Adrenal gland (tissue), 19 donors: ENCODE data around the gene CD207. TPM values are rescaled to one million over a fixed set of nuclear protein-coding genes. Genes with fewer than 3 reads are reported as not detected.
"Not testable (repeated sequence)": the region's sequence is repeated elsewhere in the genome, so short reads cannot be mapped to it uniquely, and the experiment has no call there.

ENCODE experiments used
- DNase-seq, 7 donors: peaks; one replicate each; pipeline ENCODE4 v3.0.0-alpha.2; 2019 to 2020
- H3K27ac ChIP-seq, 5 donors: fragments of 200-600 bp; sonication (generic) in 4 of 5; 1 replicate in 3 of 5; 2 replicates in 2 of 5; pipeline versions ENCODE4 v1.5.1 to v1.8.0; 2016 to 2020; ENCODE audit warnings: mild to moderate bottlenecking in 1 of 5
- H3K27me3 ChIP-seq: fragments of 200-600 bp; 2 replicates; pipeline ENCODE4 v1.8.0; 2021
- H3K36me3 ChIP-seq, 2 donors: fragments of 200-600 bp; replicated peaks in 1 of 2; 1 replicate in 1 of 2; 2 replicates in 1 of 2; pipeline versions ENCODE4 v1.5.1 to v1.8.0; 2018 to 2022
- H3K4me1 ChIP-seq, 2 donors: fragments of 200-600 bp; replicated peaks in 1 of 2; 1 replicate in 1 of 2; 2 replicates in 1 of 2; pipeline versions ENCODE4 v1.5.1 to v1.8.0; 2018 to 2021
- H3K4me3 ChIP-seq, 4 donors: fragments of 200-600 bp; sonication (generic) in 3 of 4; one replicate each; pipeline ENCODE4 v1.5.1; 2016 to 2018
- H3K9me3 ChIP-seq, 3 donors: fragments of 200-600 bp; sonication (generic) in 1 of 3; replicated peaks in 1 of 3; 1 replicate in 2 of 3; 2 replicates in 1 of 3; pipeline versions ENCODE4 v1.5.1 to v1.8.0; 2016 to 2021
- POLR2A ChIP-seq, 2 donors: fragments of 450-650 bp; IDR thresholded peaks; one replicate each; pipeline ENCODE4 v1.6.1; 2017; ENCODE audit warnings: antibody characterized with exemption in 2 of 2, mild to moderate bottlenecking in 2 of 2, moderate library complexity in 1 of 2
- WGBS, 4 donors: extraction: QIAGEN DNeasy Blood & Tissue Kit in 2 of 4; methylation state at CpG; one replicate each; pipeline versions ENCODE4 v1.1.5 to v1.1.7; 2013 to 2017; 5-methylcytosine and 5-hydroxymethylcytosine counted together
- intact Hi-C, 2 donors: fragments of 100-400 bp; cut with DNase I; formaldehyde crosslinking; loops; one replicate each; pipeline versions ENCODE4 v1.14.1 to v1.15.0; 2022 to 2023
- long read RNA-seq, 10 donors: library from polyadenylated mRNA in 3 of 10; unstranded in 2 of 10; stranded (forward) in 1 of 10; transcript quantifications; one replicate each; pipeline ENCODE4 v2.0.0 and lab custom pipeline, GENCODE V29; 2021 to 2026
- polyA plus RNA-seq, 3 donors: library from polyadenylated mRNA; stranded (reverse); fragments of 200-250 nt in 2 of 3; fragments of 350-450 nt in 1 of 3; fragmentation: Illumina TruSeq in 1 of 3; extraction: RNeasy Lipid Tissue Mini Kit (QIAGEN cat#74804) in 1 of 3; gene quantifications; one replicate each; pipeline ENCODE4 v1.2.3, GENCODE V29; 2013 to 2014
- total RNA-seq, 9 donors: library from RNA; depleted of rRNA in 4 of 9; stranded (reverse); fragments of >200 nt in 4 of 9; fragments of 120-200 nt in 1 of 9; fragmentation: NEBNext Ultra II Directional in 1 of 9; extraction: Animal tissue kit (Norgen Biotek cat#: 25700) in 1 of 9; gene quantifications; one replicate each; pipeline versions ENCODE4 v1.1.0 to v1.2.4, GENCODE V29; 2013 to 2023
- TF ChIP-seq, protein P1 (sequence below), 6 experiments: fragments of 450-650 bp in 4 of 6; fragments of 200-600 bp in 2 of 6; sonication (generic) in 1 of 6; IDR thresholded peaks; 1 replicate in 5 of 6; 2 replicates in 1 of 6; pipeline versions ENCODE4 v1.5.1 to v1.8.0; 2016 to 2021; ENCODE audit warnings: antibody characterized with exemption in 6 of 6, mild to moderate bottlenecking in 2 of 6, moderate library complexity in 1 of 6
- donor health status: healthy with polysubstance abuse.
- donor health status: Bipolar disorder and iron deficiency.
- donor health status: DM: yes; HTN: yes; CAD: no.
- donor health status: DM: no; HTN: no; CAD: no.
- donor health status: DM: no; HTN: no; CAD: no.
- donor health status: DM: yes; HTN: yes; CAD: no.

CD207 gene
- total RNA-seq (not detected), polyA plus RNA-seq (under 1 TPM in 2 of 3 donors, not detected in 1; 0.07 to 0.10 TPM)
- long read RNA-seq, donor 1: 0 reads
- long read RNA-seq, donor 2: 0 reads
- long read RNA-seq, donor 3: 0 reads
- long read RNA-seq, donor 4: 0 reads
- long read RNA-seq, donor 5: 0 reads
- long read RNA-seq, donor 6: 0 reads
- long read RNA-seq, donor 7: 0 reads
- long read RNA-seq, donor 8: 0 reads
- long read RNA-seq, donor 9: 0 reads
- long read RNA-seq, donor 10: 0 reads

DNA sequence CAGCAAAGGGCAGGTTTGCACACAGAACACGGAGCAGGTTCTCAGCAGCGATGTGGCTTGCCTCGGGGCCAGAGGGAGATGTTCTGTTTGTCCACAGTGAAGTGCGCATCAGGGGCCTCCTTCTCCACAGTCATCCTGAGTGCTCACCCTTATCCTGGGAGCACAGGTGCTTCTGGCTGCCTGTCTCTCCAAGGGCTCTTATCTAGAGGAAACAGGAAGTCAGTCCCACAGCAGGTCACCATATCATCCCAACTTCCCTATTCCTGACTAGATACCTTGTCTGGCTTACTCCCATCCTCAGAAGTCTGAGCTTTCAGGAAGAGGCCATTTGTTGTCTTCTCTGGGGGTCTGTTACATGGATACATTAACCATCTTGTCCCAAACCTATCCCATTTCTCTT is at the start of gene CD207:
TSS of gene CD207 (minus strand) at position 174 of the 400 bp plus-strand sequence. CDS start at position 134, 40 bp downstream.
- Histone ChIP-seq H3K9me3 (no peaks in the 10 kb centered on the region), H3K27me3 (no peaks in the 10 kb centered on the region), H3K27ac (no peak within 1 kb of the TSS), H3K4me3 (no peak within 1 kb of the TSS), H3K4me1 (no peaks in the 10 kb centered on the region), H3K36me3 (no peaks in the 10 kb centered on the region)
- TF ChIP-seq, protein P1, sequence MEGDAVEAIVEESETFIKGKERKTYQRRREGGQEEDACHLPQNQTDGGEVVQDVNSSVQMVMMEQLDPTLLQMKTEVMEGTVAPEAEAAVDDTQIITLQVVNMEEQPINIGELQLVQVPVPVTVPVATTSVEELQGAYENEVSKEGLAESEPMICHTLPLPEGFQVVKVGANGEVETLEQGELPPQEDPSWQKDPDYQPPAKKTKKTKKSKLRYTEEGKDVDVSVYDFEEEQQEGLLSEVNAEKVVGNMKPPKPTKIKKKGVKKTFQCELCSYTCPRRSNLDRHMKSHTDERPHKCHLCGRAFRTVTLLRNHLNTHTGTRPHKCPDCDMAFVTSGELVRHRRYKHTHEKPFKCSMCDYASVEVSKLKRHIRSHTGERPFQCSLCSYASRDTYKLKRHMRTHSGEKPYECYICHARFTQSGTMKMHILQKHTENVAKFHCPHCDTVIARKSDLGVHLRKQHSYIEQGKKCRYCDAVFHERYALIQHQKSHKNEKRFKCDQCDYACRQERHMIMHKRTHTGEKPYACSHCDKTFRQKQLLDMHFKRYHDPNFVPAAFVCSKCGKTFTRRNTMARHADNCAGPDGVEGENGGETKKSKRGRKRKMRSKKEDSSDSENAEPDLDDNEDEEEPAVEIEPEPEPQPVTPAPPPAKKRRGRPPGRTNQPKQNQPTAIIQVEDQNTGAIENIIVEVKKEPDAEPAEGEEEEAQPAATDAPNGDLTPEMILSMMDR (IDR thresholded peaks at IDR 0.05): no peak
- no peak for TF ChIP-seq POLR2A (IDR thresholded peaks at IDR 0.05)
- no peak for DNase-seq
- WGBS, 4 donors: 82 to 90% (median 88%) methylated on average over 4 of the region's 4 CpGs
- intact Hi-C loops: no loop called here

DNA sequence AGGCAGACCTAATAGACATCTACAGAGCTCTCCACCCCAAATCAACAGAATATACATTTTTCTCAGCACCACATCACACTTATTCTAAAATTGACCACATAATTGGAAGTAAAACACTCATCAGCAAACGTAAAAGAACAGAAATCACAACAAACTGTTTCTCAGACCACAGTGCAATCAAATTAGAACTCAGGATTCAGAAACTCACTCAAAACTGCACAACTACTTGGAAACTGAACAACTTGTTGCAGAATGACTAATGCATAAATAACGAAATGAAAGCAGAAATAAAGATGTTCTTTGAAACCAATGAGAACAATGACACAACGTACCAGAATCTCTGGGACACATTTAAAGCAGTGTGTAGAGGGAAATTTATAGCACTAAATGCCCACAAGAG is 42.9 kb upstream of the CD207 start:
- DNase-seq, intact Hi-C loops, H3K27ac ChIP-seq, H3K4me1 ChIP-seq, H3K4me3 ChIP-seq, H3K36me3 ChIP-seq, H3K9me3 ChIP-seq: not testable (repeated sequence)
- H3K27me3 ChIP-seq: peaks cover 26% of the 10 kb centered on the region
- WGBS, 4 donors: 48 to 61% (median 50%) methylated on average over 3 of the region's 3 CpGs

DNA sequence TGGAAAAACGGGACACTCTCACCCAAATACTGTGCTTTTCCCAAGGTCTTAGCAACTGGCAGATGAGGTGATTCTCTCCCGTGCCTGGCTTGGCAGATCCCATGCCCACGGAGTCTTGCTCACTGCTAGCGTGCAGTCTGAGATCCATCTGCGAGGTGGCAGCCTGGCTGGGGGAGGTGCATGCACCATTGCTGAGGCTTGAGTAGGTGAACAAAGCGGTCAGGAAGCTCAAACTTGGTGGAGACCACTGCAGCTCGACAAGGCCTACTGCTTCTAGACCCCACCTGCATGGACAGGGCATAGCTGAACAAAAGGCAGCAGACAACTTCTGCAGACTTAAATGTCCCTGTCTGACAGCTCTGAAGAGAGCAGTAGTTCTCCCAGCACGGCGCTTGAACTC is 40.5 kb upstream of the CD207 start:
- H3K36me3 ChIP-seq, DNase-seq, H3K4me3 ChIP-seq, H3K27ac ChIP-seq, intact Hi-C loops, H3K4me1 ChIP-seq, H3K9me3 ChIP-seq: not testable (repeated sequence)
- 70 to 75% (median 73%) methylated on average over 7 to 9 of the region's 9 CpGs for WGBS, 4 donors
- H3K27me3 ChIP-seq: peaks cover 25% of the 10 kb centered on the region

DNA sequence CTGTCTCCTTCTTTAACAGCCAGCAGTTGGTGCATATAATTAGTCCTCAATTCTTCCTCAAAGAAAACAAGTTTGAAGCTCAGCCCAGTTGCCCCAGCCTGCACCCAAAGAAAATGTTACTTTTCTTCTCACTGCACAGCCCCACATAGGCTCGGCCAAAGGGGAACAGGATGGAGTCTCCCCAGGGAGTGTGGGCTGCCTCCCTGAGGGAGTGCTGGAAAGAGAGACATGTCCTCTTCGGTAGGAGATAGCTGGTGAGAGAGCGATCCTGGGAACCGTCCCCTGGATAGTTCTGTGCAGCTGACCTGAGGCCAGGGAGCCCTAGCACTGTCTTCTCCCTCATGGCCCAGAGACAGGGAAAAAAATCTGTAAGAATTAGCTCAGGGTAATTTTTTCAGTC is 37.9 kb upstream of the CD207 start:
- 40 to 59% (median 46%) methylated on average over 1 to 4 of the region's 4 CpGs for WGBS, 4 donors
- DNase-seq: no peak
- intact Hi-C loops: loop anchor here in 1 of 2 donors (5.0 kb wide), 1 partner anchor 74 kb away; no protein-coding TSS in a partner anchor

DNA sequence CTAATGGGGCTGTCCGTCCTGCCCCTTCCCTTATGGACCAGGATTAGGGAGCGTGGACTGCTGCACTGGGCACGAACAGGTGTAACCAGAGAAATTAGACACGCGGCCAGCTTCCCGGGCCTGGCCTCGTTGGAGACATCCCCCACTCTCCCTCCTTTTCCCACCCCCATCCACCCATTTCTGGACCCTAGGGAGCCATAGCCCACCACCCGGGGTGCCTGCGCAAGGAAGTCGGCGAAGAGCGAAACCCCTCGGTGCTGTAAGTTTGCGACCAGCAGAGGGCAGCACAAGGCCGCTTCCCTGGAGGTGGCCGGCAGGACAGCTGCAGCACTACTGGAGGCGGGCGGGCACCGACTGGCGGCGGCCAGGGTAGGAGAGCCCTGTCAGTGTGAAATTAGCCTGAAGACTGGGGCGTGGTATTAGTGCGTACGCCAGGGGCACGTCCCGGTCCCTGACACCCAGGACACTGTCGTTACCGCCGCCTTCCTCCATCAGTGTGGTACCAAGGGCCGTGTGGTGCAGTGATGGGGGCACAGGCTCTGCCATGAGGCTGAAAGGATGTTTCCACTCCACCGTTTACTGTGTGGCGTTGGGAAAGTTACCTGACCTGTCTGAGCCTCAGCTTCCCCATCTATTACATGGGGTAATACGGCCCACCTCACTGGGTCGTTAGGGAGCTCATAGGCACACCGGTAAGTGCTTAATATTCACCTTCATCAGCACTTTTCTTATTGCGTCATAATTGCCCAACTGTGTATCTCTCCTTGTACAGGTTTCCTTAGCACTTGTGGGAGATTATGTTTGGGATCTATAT is 36.0 kb upstream of the CD207 start:
- H3K4me1 ChIP-seq: peaks cover 4% of the 10 kb centered on the region in 2 donors
- DNase-seq: peak; percentile 78 to 91 (median 87)
- no peaks in the 10 kb centered on the region for H3K36me3 ChIP-seq
- 13 to 25% (median 15%) methylated on average over 16 to 36 of the region's 36 CpGs for WGBS, 4 donors
- no peak for TF ChIP-seq POLR2A (IDR thresholded peaks at IDR 0.05)
- TF ChIP-seq, protein P1 (IDR thresholded peaks at IDR 0.05): peak; percentile 88 to 92 (median 88)
- intact Hi-C loops: loop anchor here in 1 of 2 donors (2.0 to 5.0 kb wide), 2 partner anchors 47 to 76 kb away; no protein-coding TSS in a partner anchor
- peaks cover 24% of the 10 kb centered on the region for H3K27me3 ChIP-seq
- H3K27ac ChIP-seq: no peak overlapping the region
- H3K9me3 ChIP-seq: no peaks in the 10 kb centered on the region
- H3K4me3 ChIP-seq: no peak overlapping the region

More for the DNA sequence above, 37.9 kb upstream of the CD207 start:
- TF ChIP-seq POLR2A (IDR thresholded peaks at IDR 0.05): no peak
- TF ChIP-seq, protein P1 (IDR thresholded peaks at IDR 0.05): no peak
- H3K27me3 ChIP-seq: peaks cover 28% of the 10 kb centered on the region
- no peaks in the 10 kb centered on the region for H3K9me3 ChIP-seq
- no peaks in the 10 kb centered on the region for H3K36me3 ChIP-seq
- peaks cover 4% of the 10 kb centered on the region in 2 donors for H3K4me1 ChIP-seq
- H3K27ac ChIP-seq: no peak overlapping the region
- no peak overlapping the region for H3K4me3 ChIP-seq
